Measurements from ENCODE around the gene AMELY. TPM values are rescaled to one million over a fixed set of nuclear protein-coding genes. Genes with fewer than 3 reads are reported as not detected.
"Not testable (repeated sequence)": the region's sequence is repeated elsewhere in the genome, so short reads cannot be mapped to it uniquely, and the experiment has no call there.

AMELY gene
- total RNA-seq, 4 donors from 2014 or later: not detected

GRCh38 chrY:6895236-6895635 lies 16.3 kb downstream of the AMELY start:
- no CpG with 5 or more reads among the region's 1 CpG for WGBS
- Histone ChIP-seq H3K36me3 (no peaks in the 10 kb centered on the region), H3K4me3 (no peak overlapping the region), H3K9me3 (no peaks in the 10 kb centered on the region), H3K4me1 (no peaks in the 10 kb centered on the region), H3K27me3 (no peaks in the 10 kb centered on the region), H3K27ac (no peak overlapping the region)
- DNase-seq (ENCODE audit: low spot score in 2 of 2): no peak
- TF ChIP-seq, protein P1, sequence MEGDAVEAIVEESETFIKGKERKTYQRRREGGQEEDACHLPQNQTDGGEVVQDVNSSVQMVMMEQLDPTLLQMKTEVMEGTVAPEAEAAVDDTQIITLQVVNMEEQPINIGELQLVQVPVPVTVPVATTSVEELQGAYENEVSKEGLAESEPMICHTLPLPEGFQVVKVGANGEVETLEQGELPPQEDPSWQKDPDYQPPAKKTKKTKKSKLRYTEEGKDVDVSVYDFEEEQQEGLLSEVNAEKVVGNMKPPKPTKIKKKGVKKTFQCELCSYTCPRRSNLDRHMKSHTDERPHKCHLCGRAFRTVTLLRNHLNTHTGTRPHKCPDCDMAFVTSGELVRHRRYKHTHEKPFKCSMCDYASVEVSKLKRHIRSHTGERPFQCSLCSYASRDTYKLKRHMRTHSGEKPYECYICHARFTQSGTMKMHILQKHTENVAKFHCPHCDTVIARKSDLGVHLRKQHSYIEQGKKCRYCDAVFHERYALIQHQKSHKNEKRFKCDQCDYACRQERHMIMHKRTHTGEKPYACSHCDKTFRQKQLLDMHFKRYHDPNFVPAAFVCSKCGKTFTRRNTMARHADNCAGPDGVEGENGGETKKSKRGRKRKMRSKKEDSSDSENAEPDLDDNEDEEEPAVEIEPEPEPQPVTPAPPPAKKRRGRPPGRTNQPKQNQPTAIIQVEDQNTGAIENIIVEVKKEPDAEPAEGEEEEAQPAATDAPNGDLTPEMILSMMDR (IDR thresholded peaks at IDR 0.05): no peak
- TF ChIP-seq POLR2A (IDR thresholded peaks at IDR 0.05): no peak
- TF ChIP-seq EP300 (IDR thresholded peaks at IDR 0.05): no peak
- no peak for TF ChIP-seq POLR2AphosphoS5 (IDR thresholded peaks at IDR 0.05)

DNA sequence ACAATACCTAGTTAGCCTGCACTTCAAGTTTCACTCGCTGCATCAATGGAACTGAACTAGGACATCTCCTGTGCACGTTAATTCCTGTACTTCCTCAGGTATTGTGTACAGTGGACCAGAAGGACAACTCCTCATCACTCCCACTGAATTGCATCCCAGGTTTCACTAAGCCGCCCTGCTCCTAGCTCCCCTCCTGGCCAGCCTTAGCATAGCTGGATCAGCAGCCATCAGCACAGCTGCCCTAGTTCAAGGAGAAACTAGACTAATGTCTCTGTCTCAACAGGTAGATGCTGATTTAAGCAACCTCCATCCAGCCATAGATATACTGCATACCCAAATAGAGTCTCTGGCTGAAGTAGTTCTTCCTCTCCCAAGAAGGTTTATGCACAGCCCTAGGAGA lies 17.1 kb downstream of the AMELY start:
- H3K27me3 ChIP-seq: no peaks in the 10 kb centered on the region
- DNase-seq (ENCODE audit: low spot score in 2 of 2): no peak
- no peaks in the 10 kb centered on the region for H3K9me3 ChIP-seq
- H3K4me1 ChIP-seq: no peaks in the 10 kb centered on the region
- no peak overlapping the region for H3K4me3 ChIP-seq
- TF ChIP-seq, protein P1 (IDR thresholded peaks at IDR 0.05): no peak
- TF ChIP-seq POLR2AphosphoS5 (IDR thresholded peaks at IDR 0.05) (no peak), EP300 (IDR thresholded peaks at IDR 0.05) (no peak), POLR2A (IDR thresholded peaks at IDR 0.05) (no peak)
- no peaks in the 10 kb centered on the region for H3K36me3 ChIP-seq
- H3K27ac ChIP-seq: no peak overlapping the region
- no CpG with 5 or more reads among the region's 3 CpGs for WGBS

- no peak for DNase-seq (ENCODE audit: low spot score in 2 of 2)
- TF ChIP-seq POLR2A (IDR thresholded peaks at IDR 0.05): no peak
- TF ChIP-seq EP300 (IDR thresholded peaks at IDR 0.05): no peak
- TF ChIP-seq POLR2AphosphoS5 (IDR thresholded peaks at IDR 0.05): no peak
- TF ChIP-seq, protein P1 (IDR thresholded peaks at IDR 0.05): no peak
- WGBS: no CpG with 5 or more reads among the region's 2 CpGs
- no peaks in the 10 kb centered on the region for H3K4me1 ChIP-seq
- H3K36me3 ChIP-seq: no peaks in the 10 kb centered on the region
- no peak overlapping the region for H3K27ac ChIP-seq
- no peak overlapping the region for H3K4me3 ChIP-seq
- no peaks in the 10 kb centered on the region for H3K27me3 ChIP-seq
- H3K9me3 ChIP-seq: no peaks in the 10 kb centered on the region
Observed at GRCh38 chrY:6849384-6849783, 62.2 kb downstream of the AMELY start.

DNA sequence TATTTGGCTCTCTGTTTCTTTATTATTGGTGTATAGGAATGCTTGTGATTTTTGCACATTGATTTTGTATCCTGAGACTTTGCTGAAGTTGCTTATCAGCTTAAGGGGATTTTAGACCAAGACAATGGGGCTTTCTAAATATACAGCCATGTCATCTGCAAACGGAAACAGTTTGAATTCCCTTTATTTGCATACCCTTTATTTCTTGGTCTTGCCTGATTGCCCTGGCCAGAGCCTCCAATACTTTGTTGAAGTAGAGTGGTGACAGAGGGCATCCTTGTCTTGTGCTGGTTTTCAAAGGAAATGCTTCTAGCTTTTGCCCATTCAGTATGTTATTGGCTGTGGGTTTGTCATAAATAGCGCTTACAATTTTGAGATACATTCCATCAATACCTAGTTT lies 68.9 kb downstream of the AMELY start:
- not testable (repeated sequence) for H3K36me3 ChIP-seq; H3K4me1 ChIP-seq; H3K4me3 ChIP-seq; DNase-seq (ENCODE audit: low spot score in 2 of 2); H3K27ac ChIP-seq; H3K9me3 ChIP-seq; H3K27me3 ChIP-seq
- WGBS: no CpG with 5 or more reads among the region's 2 CpGs

Other genes starting within 250 kb of the AMELY start
- 1 to 10 TPM in 2 of 4 donors, not detected in 2; 1.3 to 1.6 TPM for gene TBL1Y, start 1.1 kb downstream of the AMELY start, total RNA-seq

Measured in suprapubic skin (tissue), 4 donors.